Measurements from ENCODE around the gene SPACA9. TPM values are rescaled to one million over a fixed set of nuclear protein-coding genes. Genes with fewer than 3 reads are reported as not detected.

Gene SPACA9
- total RNA-seq, 1 donor from 2014 or later, result 3.9 TPM

GRCh38 chr9:132931178-132931735 is 52.6 kb downstream of the SPACA9 start:
- FAIRE-seq (no peak), DNase-seq (ENCODE audit: low read depth) (peak; percentile 29)
- no peak overlapping the region for H3K27ac ChIP-seq (ENCODE audit: low read depth, low read length)
- no peak overlapping the region for H3K9ac ChIP-seq (ENCODE audit: low read length)
- no peak overlapping the region for H3K27ac Mint-ChIP-seq (ENCODE audit: unreplicated experiment)
- H3K4me3 Mint-ChIP-seq (ENCODE audit: unreplicated experiment), result no peak overlapping the region
- H2AFZ ChIP-seq (ENCODE audit: low read depth, low read length), result no peak overlapping the region
- H3K4me1 Mint-ChIP-seq (ENCODE audit: low read depth, unreplicated experiment), result peaks cover 5% of the 10 kb centered on the region
- H3K27me3 ChIP-seq (ENCODE audit: insufficient read depth, low read length), result no peaks in the 10 kb centered on the region
- H3K9me3 ChIP-seq (ENCODE audit: insufficient read depth, low read depth, low read length), result no peaks in the 10 kb centered on the region
- peaks cover 29% of the 10 kb centered on the region for H3K79me2 ChIP-seq (ENCODE audit: insufficient read depth, low read length)
- H3K4me1 ChIP-seq (ENCODE audit: insufficient read depth, low read length), result no peaks in the 10 kb centered on the region
- H3K4me2 ChIP-seq (ENCODE audit: low read length), result no peak overlapping the region
- H3K27me3 Mint-ChIP-seq (ENCODE audit: low read depth, unreplicated experiment), result no peaks in the 10 kb centered on the region
- H3K9me3 Mint-ChIP-seq (ENCODE audit: unreplicated experiment), result no peaks in the 10 kb centered on the region
- TF ChIP-seq CTCF (IDR thresholded peaks at IDR 0.05; ENCODE audit: insufficient read depth, low read depth, low read length), result no peak
- TF ChIP-seq EZH2 (IDR thresholded peaks at IDR 0.05; ENCODE audit: insufficient read depth, low read length), result no peak
- peaks cover 8% of the 10 kb centered on the region for H3K36me3 ChIP-seq (ENCODE audit: insufficient read depth, low read length)
- H3K36me3 Mint-ChIP-seq (ENCODE audit: low read depth, unreplicated experiment), result peaks cover 21% of the 10 kb centered on the region
- H3K4me3 ChIP-seq (ENCODE audit: insufficient read depth, low read depth, low read length), result no peak overlapping the region
- H4K20me1 ChIP-seq (ENCODE audit: insufficient read depth, low read length), result peaks cover 55% of the 10 kb centered on the region

GRCh38 chr9:132935026-132935425 is 56.3 kb downstream of the SPACA9 start:
- H4K20me1 ChIP-seq (ENCODE audit: insufficient read depth, low read length), result peaks cover 77% of the 10 kb centered on the region
- DNase-seq (ENCODE audit: low read depth) (no peak), FAIRE-seq (no peak)
- Mint-ChIP-seq H3K27me3 (ENCODE audit: low read depth, unreplicated experiment) (no peaks in the 10 kb centered on the region), H3K4me3 (ENCODE audit: unreplicated experiment) (no peak overlapping the region), H3K9me3 (ENCODE audit: unreplicated experiment) (no peaks in the 10 kb centered on the region), H3K27ac (ENCODE audit: unreplicated experiment) (no peak overlapping the region), H3K36me3 (ENCODE audit: low read depth, unreplicated experiment) (peaks cover 10% of the 10 kb centered on the region), H3K4me1 (ENCODE audit: low read depth, unreplicated experiment) (peaks cover 5% of the 10 kb centered on the region)
- TF ChIP-seq CTCF (IDR thresholded peaks at IDR 0.05; ENCODE audit: insufficient read depth, low read depth, low read length) (no peak), EZH2 (IDR thresholded peaks at IDR 0.05; ENCODE audit: insufficient read depth, low read length) (no peak)
- H3K36me3 ChIP-seq (ENCODE audit: insufficient read depth, low read length), result no peaks in the 10 kb centered on the region
- H3K4me2 ChIP-seq (ENCODE audit: low read length), result no peak overlapping the region
- peaks cover 61% of the 10 kb centered on the region for H3K79me2 ChIP-seq (ENCODE audit: insufficient read depth, low read length)
- no peaks in the 10 kb centered on the region for H3K9me3 ChIP-seq (ENCODE audit: insufficient read depth, low read depth, low read length)
- no peak overlapping the region for H3K9ac ChIP-seq (ENCODE audit: low read length)
- no peak overlapping the region for H2AFZ ChIP-seq (ENCODE audit: low read depth, low read length)
- H3K4me3 ChIP-seq (ENCODE audit: insufficient read depth, low read depth, low read length), result no peak overlapping the region
- no peaks in the 10 kb centered on the region for H3K27me3 ChIP-seq (ENCODE audit: insufficient read depth, low read length)
- no peak overlapping the region for H3K27ac ChIP-seq (ENCODE audit: low read depth, low read length)
- peaks cover 4% of the 10 kb centered on the region for H3K4me1 ChIP-seq (ENCODE audit: insufficient read depth, low read length)

GRCh38 chr9:132937463-132937901 is 58.8 kb downstream of the SPACA9 start:
- DNase-seq (ENCODE audit: low read depth) (no peak), FAIRE-seq (no peak)
- Mint-ChIP-seq H3K9me3 (ENCODE audit: unreplicated experiment) (no peaks in the 10 kb centered on the region), H3K27me3 (ENCODE audit: low read depth, unreplicated experiment) (no peaks in the 10 kb centered on the region), H3K36me3 (ENCODE audit: low read depth, unreplicated experiment) (peaks cover 4% of the 10 kb centered on the region), H3K4me1 (ENCODE audit: low read depth, unreplicated experiment) (peaks cover 7% of the 10 kb centered on the region), H3K4me3 (ENCODE audit: unreplicated experiment) (no peak overlapping the region), H3K27ac (ENCODE audit: unreplicated experiment) (no peak overlapping the region)
- no peaks in the 10 kb centered on the region for H3K36me3 ChIP-seq (ENCODE audit: insufficient read depth, low read length)
- H3K27me3 ChIP-seq (ENCODE audit: insufficient read depth, low read length), result no peaks in the 10 kb centered on the region
- no peak overlapping the region for H2AFZ ChIP-seq (ENCODE audit: low read depth, low read length)
- no peak overlapping the region for H3K27ac ChIP-seq (ENCODE audit: low read depth, low read length)
- peaks cover 82% of the 10 kb centered on the region for H4K20me1 ChIP-seq (ENCODE audit: insufficient read depth, low read length)
- peaks cover 4% of the 10 kb centered on the region for H3K4me1 ChIP-seq (ENCODE audit: insufficient read depth, low read length)
- TF ChIP-seq CTCF (IDR thresholded peaks at IDR 0.05; ENCODE audit: insufficient read depth, low read depth, low read length), result no peak
- TF ChIP-seq EZH2 (IDR thresholded peaks at IDR 0.05; ENCODE audit: insufficient read depth, low read length), result no peak
- H3K4me3 ChIP-seq (ENCODE audit: insufficient read depth, low read depth, low read length), result no peak overlapping the region
- H3K79me2 ChIP-seq (ENCODE audit: insufficient read depth, low read length), result peaks cover 78% of the 10 kb centered on the region
- H3K9me3 ChIP-seq (ENCODE audit: insufficient read depth, low read depth, low read length), result no peaks in the 10 kb centered on the region
- peak overlapping the region; percentile 15 for H3K4me2 ChIP-seq (ENCODE audit: low read length)
- no peak overlapping the region for H3K9ac ChIP-seq (ENCODE audit: low read length)
